GM19023 (cell line): ENCODE measurements around the gene GPBP1.
"Not testable (repeated sequence)": the region's sequence is repeated elsewhere in the genome, so short reads cannot be mapped to it uniquely, and the experiment has no call there.

Experiments
- ATAC-seq: cut with Tn5 transposase; IDR thresholded peaks from one replicate; pipeline ENCODE4 v1.9.1; 2021; ENCODE audit warnings: mild to moderate bottlenecking, moderate library complexity; ENCODE audit not compliant: unreplicated experiment

Gene GPBP1

GRCh38 chr5:57173319-57174127, at the start of gene GPBP1:
TSS of gene GPBP1 (plus strand) at chr5:57174059. CDS start at chr5:57214131, 40,072 bp downstream.
- peak; percentile 70 for ATAC-seq

- ATAC-seq: no peak
Observed at GRCh38 chr5:57128325-57128724, 45.5 kb upstream of the GPBP1 start.

- no peak for ATAC-seq
Observed at GRCh38 chr5:57133574-57133973, 40.3 kb upstream of the GPBP1 start.

- ATAC-seq: no peak
Observed at GRCh38 chr5:57137401-57137800, 36.5 kb upstream of the GPBP1 start.

GRCh38 chr5:57152316-57152715, 21.5 kb upstream of the GPBP1 start:
- no peak for ATAC-seq

- no peak for ATAC-seq
Observed at GRCh38 chr5:57155033-57155432, 18.8 kb upstream of the GPBP1 start.

- no peak for ATAC-seq
Observed at GRCh38 chr5:57157131-57157530, 16.7 kb upstream of the GPBP1 start.

GRCh38 chr5:57157666-57158065, 16.2 kb upstream of the GPBP1 start:
- ATAC-seq: no peak

GRCh38 chr5:57163553-57164006, 10.3 kb upstream of the GPBP1 start:
- ATAC-seq: no peak

GRCh38 chr5:57164124-57164523, 9.7 kb upstream of the GPBP1 start:
- ATAC-seq: no peak

GRCh38 chr5:57165171-57165570, 8.7 kb upstream of the GPBP1 start:
- ATAC-seq: not testable (repeated sequence)

GRCh38 chr5:57166276-57166675, 7.6 kb upstream of the GPBP1 start:
- ATAC-seq: no peak

- ATAC-seq: no peak
Observed at GRCh38 chr5:57167201-57167600, 6.7 kb upstream of the GPBP1 start.

- ATAC-seq: not testable (repeated sequence)
Observed at GRCh38 chr5:57170116-57170515, 3.7 kb upstream of the GPBP1 start.

GRCh38 chr5:57171816-57172465, 1.9 kb upstream of the GPBP1 start:
- no peak for ATAC-seq

- ATAC-seq: no peak
Observed at GRCh38 chr5:57172466-57173318, 1.2 kb upstream of the GPBP1 start.

GRCh38 chr5:57174128-57174889, 450 bp downstream of the GPBP1 start:
- ATAC-seq: peak; percentile 4

- ATAC-seq: no peak
Observed at GRCh38 chr5:57174890-57175510, 1.1 kb downstream of the GPBP1 start.

GRCh38 chr5:57175551-57176309, 1.9 kb downstream of the GPBP1 start:
- ATAC-seq: no peak
